Hepatocyte (in vitro differentiated cells): ENCODE data around the gene FRS2. TPM values are rescaled to one million over a fixed set of nuclear protein-coding genes. Genes with fewer than 3 reads are reported as not detected.
"Not testable (repeated sequence)": the region's sequence is repeated elsewhere in the genome, so short reads cannot be mapped to it uniquely, and the experiment has no call there.

Experiments used
- DNase-seq: peaks from one replicate; pipeline ENCODE4 v3.0.0-alpha.2; 2016; ENCODE audit warnings: low spot score
- H2AFZ ChIP-seq: fragments of 200-600 bp; sonication (generic); 2 replicates; pipeline ENCODE4 v1.6.0; 2016; ENCODE audit warnings: antibody characterized with exemption, mild to moderate bottlenecking
- H3K27ac ChIP-seq: fragments of 200-600 bp; sonication (generic); 2 replicates; pipeline ENCODE4 v1.5.1; 2016; ENCODE audit warnings: mild to moderate bottlenecking
- H3K27me3 ChIP-seq: fragments of 200-600 bp; sonication (generic); 2 replicates; pipeline ENCODE4 v1.6.1; 2016
- H3K36me3 ChIP-seq: fragments of 200-600 bp; sonication (generic); replicated peaks from 2 replicates; pipeline ENCODE4 v1.5.1; 2016; ENCODE audit warnings: low read depth; ENCODE audit not compliant: insufficient read depth
- H3K4me1 ChIP-seq: fragments of 200-600 bp; sonication (generic); 2 replicates; pipeline ENCODE4 v1.5.1; 2016; ENCODE audit warnings: mild to moderate bottlenecking, moderate library complexity; ENCODE audit not compliant: insufficient read depth
- H3K4me2 ChIP-seq: fragments of 200-600 bp; sonication (generic); 2 replicates; pipeline ENCODE4 v1.6.0; 2016
- H3K4me3 ChIP-seq: fragments of 200-600 bp; sonication (generic); 2 replicates; pipeline ENCODE4 v1.5.1; 2016; ENCODE audit warnings: mild to moderate bottlenecking
- H3K79me2 ChIP-seq: fragments of 200-600 bp; sonication (generic); 2 replicates; pipeline ENCODE4 v1.6.0; 2017; ENCODE audit warnings: mild to moderate bottlenecking
- H3K9me2 ChIP-seq: fragments of 200-600 bp; sonication (generic); replicated peaks from 2 replicates; pipeline ENCODE4 v1.6.0; 2017; ENCODE audit warnings: mild to moderate bottlenecking; ENCODE audit not compliant: insufficient read depth
- H3K9me3 ChIP-seq: fragments of 200-600 bp; sonication (generic); 2 replicates; pipeline ENCODE4 v1.5.1; 2016; ENCODE audit warnings: low read depth, mild to moderate bottlenecking
- H4K20me1 ChIP-seq: fragments of 200-600 bp; sonication (generic); 2 replicates; pipeline ENCODE4 v1.6.0; 2016; ENCODE audit warnings: mild to moderate bottlenecking; ENCODE audit not compliant: insufficient read depth, poor library complexity, severe bottlenecking
- CTCF ChIP-seq: fragments of 200-600 bp; sonication (generic); IDR thresholded peaks from 2 replicates; pipeline ENCODE4 v1.5.1; 2016; ENCODE audit warnings: antibody characterized with exemption, mild to moderate bottlenecking; ENCODE audit not compliant: poor library complexity
- EZH2 ChIP-seq: fragments of 200-600 bp; sonication (generic); IDR thresholded peaks from 2 replicates; pipeline ENCODE4 v1.6.1; 2016; ENCODE audit warnings: antibody characterized with exemption, mild to moderate bottlenecking, borderline replicate concordance
- EZH2phosphoT487 ChIP-seq: fragments of 200-600 bp; sonication (generic); IDR thresholded peaks from one replicate; pipeline ENCODE4 v1.6.1; 2018; ENCODE audit warnings: antibody characterized with exemption, mild to moderate bottlenecking, low read depth, moderate library complexity; ENCODE audit not compliant: unreplicated experiment, severe bottlenecking
- WGBS: methylation state at CpG from one replicate; pipeline ENCODE4 v1.1.6; 2016; ENCODE audit warnings: low lambda C conversion rate; ENCODE audit errors: missing lambda C conversion rate; 5-methylcytosine and 5-hydroxymethylcytosine counted together
- polyA plus RNA-seq: library from polyadenylated mRNA; unstranded; fragments of >200 nt; fragmentation: Nextera tagmentation; extraction: Ambion mirVana; gene quantifications from 2 replicates; pipeline ENCODE4 v1.2.1, GENCODE V29; 2016
- total RNA-seq: library from RNA; depleted of rRNA; stranded (reverse); fragments of >200 nt; gene quantifications from 2 replicates; pipeline ENCODE4 v1.2.3, GENCODE V29; 2014

FRS2 gene
- total and polyA plus RNA-seq, 2 experiments from 2014 or later: 14.7 to 76.4 TPM

- 80% methylated on average over 1 of the region's 1 CpG for WGBS
Observed at GRCh38 chr12:69447892-69448291, 22.3 kb upstream of the FRS2 start.

DNA sequence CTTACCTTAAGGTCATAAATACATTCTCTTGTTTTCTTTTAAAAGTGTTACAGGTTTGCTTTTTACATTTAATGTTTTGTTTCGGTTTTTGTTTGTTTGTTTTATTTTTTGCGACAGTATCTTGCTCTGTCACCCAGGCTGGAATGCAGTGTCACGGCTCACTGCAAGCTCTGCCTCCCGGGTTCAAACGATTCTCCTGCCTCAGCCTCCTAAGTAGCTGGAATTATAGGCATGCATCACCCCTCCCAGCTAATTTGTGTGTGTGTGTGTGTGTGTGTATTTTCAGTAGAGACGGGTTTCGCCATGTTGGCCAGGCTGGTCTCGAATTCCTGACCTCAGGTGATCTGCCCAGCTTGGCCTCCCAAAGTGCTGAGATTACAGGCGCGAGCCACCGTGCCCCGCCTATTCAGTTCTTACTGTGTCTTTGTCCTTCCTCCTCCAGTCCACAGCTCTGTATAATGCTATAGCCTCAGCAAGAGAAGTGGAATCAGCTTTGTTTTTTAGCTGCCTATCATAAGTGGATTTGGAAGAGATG is 17.5 kb upstream of the FRS2 start:
- H2AFZ ChIP-seq, H4K20me1 ChIP-seq, H3K4me2 ChIP-seq, H3K27ac ChIP-seq, H3K27me3 ChIP-seq, DNase-seq, H3K4me1 ChIP-seq, H3K9me2 ChIP-seq, H3K79me2 ChIP-seq, H3K36me3 ChIP-seq, H3K9me3 ChIP-seq, H3K4me3 ChIP-seq: not testable (repeated sequence)
- WGBS: 85% methylated on average over 12 of the region's 12 CpGs

More at GRCh38 chr12:69447892-69448291, 22.3 kb upstream of the FRS2 start:
- Histone ChIP-seq H3K4me2 (no peak overlapping the region), H3K4me3 (no peak overlapping the region), H4K20me1 (no peaks in the 10 kb centered on the region), H2AFZ (no peak overlapping the region), H3K4me1 (no peaks in the 10 kb centered on the region), H3K27me3 (no peaks in the 10 kb centered on the region), H3K79me2 (no peaks in the 10 kb centered on the region), H3K9me2 (no peaks in the 10 kb centered on the region), H3K27ac (no peak overlapping the region), H3K9me3 (no peaks in the 10 kb centered on the region), H3K36me3 (no peaks in the 10 kb centered on the region)
- TF ChIP-seq EZH2 (no peak), EZH2phosphoT487 (no peak), CTCF (no peak)
- no peak for DNase-seq

DNA sequence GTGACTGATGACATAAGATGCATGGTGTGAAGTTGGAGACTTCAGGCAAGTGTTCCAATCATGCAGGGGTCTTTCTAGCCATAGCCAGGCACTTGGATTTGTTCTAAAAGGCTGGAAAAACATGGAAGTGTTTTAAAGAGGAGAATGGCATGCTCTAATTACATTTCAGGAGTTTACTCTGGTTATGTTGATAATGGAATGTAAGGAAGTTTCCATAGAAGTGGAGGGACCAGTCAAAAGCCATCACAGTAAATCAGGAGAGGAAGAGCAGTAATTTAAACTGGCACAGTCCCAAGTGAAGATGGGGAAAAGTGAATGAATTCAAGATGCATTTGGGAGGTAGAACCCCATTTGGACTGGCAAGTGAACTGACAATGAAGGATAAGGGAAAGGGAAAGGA is 13.9 kb upstream of the FRS2 start:
- Histone ChIP-seq H3K27ac (no peak overlapping the region), H2AFZ (no peak overlapping the region), H4K20me1 (no peaks in the 10 kb centered on the region), H3K4me1 (no peaks in the 10 kb centered on the region), H3K27me3 (no peaks in the 10 kb centered on the region), H3K36me3 (no peaks in the 10 kb centered on the region), H3K79me2 (no peaks in the 10 kb centered on the region), H3K4me2 (no peak overlapping the region), H3K9me3 (no peaks in the 10 kb centered on the region), H3K9me2 (no peaks in the 10 kb centered on the region), H3K4me3 (no peak overlapping the region)
- TF ChIP-seq CTCF (no peak), EZH2 (no peak), EZH2phosphoT487 (no peak)
- no peak for DNase-seq

DNA sequence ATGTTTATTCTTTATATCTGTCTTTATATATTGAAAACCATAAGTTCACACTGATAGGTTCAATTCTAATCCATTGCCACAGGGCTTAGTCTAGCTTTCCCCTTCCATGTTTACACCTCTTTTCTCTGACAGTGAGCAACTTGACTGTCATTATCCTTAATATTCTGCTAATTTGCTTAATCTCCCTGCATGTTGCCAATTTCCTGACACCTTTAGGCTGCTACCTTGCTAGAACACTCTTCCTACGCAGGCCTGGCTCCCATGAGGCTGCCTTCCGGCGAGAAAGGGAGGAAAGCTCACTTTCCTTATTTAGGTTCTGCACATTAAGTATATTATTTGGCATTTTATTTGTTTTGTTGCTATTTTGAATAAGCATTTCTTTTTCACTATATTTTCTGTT is 12.8 kb upstream of the FRS2 start:
- Histone ChIP-seq H3K4me3 (no peak overlapping the region), H2AFZ (no peak overlapping the region), H3K79me2 (no peaks in the 10 kb centered on the region), H4K20me1 (no peaks in the 10 kb centered on the region), H3K27ac (no peak overlapping the region), H3K9me3 (no peaks in the 10 kb centered on the region), H3K36me3 (no peaks in the 10 kb centered on the region), H3K4me2 (no peak overlapping the region), H3K9me2 (no peaks in the 10 kb centered on the region), H3K27me3 (no peaks in the 10 kb centered on the region), H3K4me1 (no peaks in the 10 kb centered on the region)
- DNase-seq: no peak
- TF ChIP-seq EZH2phosphoT487 (no peak), CTCF (no peak), EZH2 (no peak)
- WGBS: 81% methylated on average over 3 of the region's 3 CpGs
